Activated effector memory CD4-positive, alpha-beta T cell treated with anti-CD3 and anti-CD28 coated beads, Interleukin-2, amount 50 U/mL, for 16 hours (primary cell): ENCODE measurements around the gene LUC7L.
A peak's percentile ranks its signal among the peaks of the same experiment; 100 is the strongest.
"Not testable (repeated sequence)": the region's sequence is repeated elsewhere in the genome, so short reads cannot be mapped to it uniquely, and the experiment has no call there.

Experiments used
- DNase-seq: peaks from one replicate; pipeline ENCODE4 v3.0.0-alpha.2; 2020

Gene LUC7L

GRCh38 chr16:228852-229730 lies at the start of gene LUC7L:
Gene LUC7L (minus strand): TSS chr16:229449. CDS start chr16:229339, 110 bp downstream.
- DNase-seq, result peak; percentile 95

GRCh38 chr16:278863-279366 lies 49.7 kb upstream of the LUC7L start:
- peak; percentile 68 for DNase-seq

GRCh38 chr16:276426-277077 lies 47.3 kb upstream of the LUC7L start:
- no peak for DNase-seq

GRCh38 chr16:275786-276232 lies 46.6 kb upstream of the LUC7L start, which contains the start of gene RGS11:
Gene RGS11 (minus strand): TSS chr16:275944. CDS start chr16:275911, 33 bp downstream.
- no peak for DNase-seq

- no peak for DNase-seq
Observed at GRCh38 chr16:275041-275641, 45.9 kb upstream of the LUC7L start.

- no peak for DNase-seq
Observed at GRCh38 chr16:273547-274421, 44.5 kb upstream of the LUC7L start.

- no peak for DNase-seq
Observed at GRCh38 chr16:272633-273546, 43.6 kb upstream of the LUC7L start.

GRCh38 chr16:270381-271255 lies 41.4 kb upstream of the LUC7L start:
- DNase-seq, result no peak

GRCh38 chr16:269061-269796 lies 40.0 kb upstream of the LUC7L start:
- no peak for DNase-seq

GRCh38 chr16:268141-269053 lies 39.1 kb upstream of the LUC7L start:
- DNase-seq, result no peak

- not testable (repeated sequence) for DNase-seq
Observed at GRCh38 chr16:267562-267961, 38.3 kb upstream of the LUC7L start.

GRCh38 chr16:266258-267164 lies 37.3 kb upstream of the LUC7L start:
- DNase-seq, result no peak

- DNase-seq, result peak; percentile 69
Observed at GRCh38 chr16:265711-266110, 36.5 kb upstream of the LUC7L start.

- DNase-seq, result no peak
Observed at GRCh38 chr16:265002-265529, 35.8 kb upstream of the LUC7L start.

GRCh38 chr16:264440-264951 lies 35.2 kb upstream of the LUC7L start:
- no peak for DNase-seq

- DNase-seq, result no peak
Observed at GRCh38 chr16:263944-264343, 34.7 kb upstream of the LUC7L start.
